Right cardiac atrium (tissue), 5 donors: Measurements from ENCODE around the gene SDK2. TPM values are rescaled to one million over a fixed set of nuclear protein-coding genes. Genes with fewer than 3 reads are reported as not detected.

Experiments
- ATAC-seq, 2 donors: fragments of 200-7000 bp; cut with Tn5 transposase; one replicate each; pipeline versions ENCODE4 v1.8.0 to v1.9.1; 2020; ENCODE audit warnings: moderate library complexity in 2 of 2, mild to moderate bottlenecking in 1 of 2
- DNase-seq, 3 donors: peaks; one replicate each; pipeline ENCODE4 v3.0.0-alpha.2; 2020
- H3K27ac ChIP-seq: one replicate; pipeline ENCODE4 v1.5.1; 2013; ENCODE audit warnings: mild to moderate bottlenecking, low read length, control low read depth, moderate library complexity
- H3K27me3 ChIP-seq: one replicate; pipeline ENCODE4 v1.6.1; 2013; ENCODE audit not compliant: control insufficient read depth, insufficient read depth
- H3K4me1 ChIP-seq: one replicate; pipeline ENCODE4 v1.6.1; 2013; ENCODE audit warnings: low read length; ENCODE audit not compliant: control insufficient read depth, insufficient read depth
- H3K4me3 ChIP-seq: one replicate; pipeline ENCODE4 v1.5.1; 2013; ENCODE audit warnings: low read length, control low read depth
- H3K9me3 ChIP-seq: one replicate; pipeline ENCODE4 v1.6.1; 2013; ENCODE audit warnings: low read length; ENCODE audit not compliant: control insufficient read depth
- WGBS: extraction: QIAGEN DNeasy Blood & Tissue Kit; methylation state at CpG from one replicate; pipeline ENCODE4 v1.1.7; 2013; 5-methylcytosine and 5-hydroxymethylcytosine counted together
- intact Hi-C, 4 donors: fragments of 100-400 bp; cut with DNase I; formaldehyde crosslinking; loops; one replicate each; pipeline versions ENCODE4 v1.11.0 to v1.14.0; 2022 to 2023
- polyA plus RNA-seq: library from polyadenylated mRNA; stranded (reverse); fragments of 200-250 nt; gene quantifications from one replicate; pipeline ENCODE4 v1.2.3, GENCODE V29; 2013
- total RNA-seq, 4 donors: library from RNA; stranded (reverse); fragmentation: NEBNext Ultra II Directional; extraction: Animal tissue kit (Norgen Biotek cat#: 25700); gene quantifications; one replicate each; pipeline ENCODE4 v1.2.1, GENCODE V29; 2021
- donor health status: healthy with polysubstance abuse.
- donor health status: DM: no; HTN: yes; CAD: no.
- donor health status: DM: no; HTN: no; CAD: no.
- donor health status: DM: no; HTN: yes; CAD: no; lungs with severe emphysema.
- donor health status: DM: yes; HTN: yes; CAD: no.

The SDK2 gene
- total and polyA plus RNA-seq, 5 donors: 0.77 to 4.4 (median 2.0) TPM

- intact Hi-C loops: no loop called here
- no peaks in the 10 kb centered on the region for H3K9me3 ChIP-seq
- H3K27me3 ChIP-seq: no peaks in the 10 kb centered on the region
- ATAC-seq (no peak), DNase-seq (no peak)
- H3K27ac ChIP-seq: no peak overlapping the region
- WGBS: 44% methylated on average over 2 of the region's 2 CpGs
- H3K4me3 ChIP-seq: no peak overlapping the region
- no peaks in the 10 kb centered on the region for H3K4me1 ChIP-seq
Measured at GRCh38 chr17:73500414-73500999, 143.7 kb downstream of the SDK2 start.

GRCh38 chr17:73498886-73499554 is 145.2 kb downstream of the SDK2 start:
- Histone ChIP-seq H3K27ac (no peak overlapping the region), H3K27me3 (no peaks in the 10 kb centered on the region), H3K9me3 (no peaks in the 10 kb centered on the region), H3K4me1 (no peaks in the 10 kb centered on the region), H3K4me3 (no peak overlapping the region)
- 45% methylated on average over 14 of the region's 14 CpGs for WGBS
- ATAC-seq (peak in 1 of 2 donors; percentile 20), DNase-seq (no peak)
- intact Hi-C loops: no loop called here

- no peaks in the 10 kb centered on the region for H3K27me3 ChIP-seq
- DNase-seq (no peak), ATAC-seq (no peak)
- no peaks in the 10 kb centered on the region for H3K9me3 ChIP-seq
- intact Hi-C loops: no loop called here
- no peak overlapping the region for H3K4me3 ChIP-seq
- 78% methylated on average over 8 of the region's 8 CpGs for WGBS
- H3K4me1 ChIP-seq: no peaks in the 10 kb centered on the region
- no peak overlapping the region for H3K27ac ChIP-seq
Measured at GRCh38 chr17:73498176-73498575, 146.1 kb downstream of the SDK2 start.

- DNase-seq (no peak), ATAC-seq (no peak)
- H3K4me1 ChIP-seq: no peaks in the 10 kb centered on the region
- no peak overlapping the region for H3K27ac ChIP-seq
- 79% methylated on average over 7 of the region's 7 CpGs for WGBS
- no peaks in the 10 kb centered on the region for H3K9me3 ChIP-seq
- H3K27me3 ChIP-seq: no peaks in the 10 kb centered on the region
- intact Hi-C loops: no loop called here
- no peak overlapping the region for H3K4me3 ChIP-seq
Measured at GRCh38 chr17:73497721-73498120, 146.5 kb downstream of the SDK2 start.

- ATAC-seq: no peak
- Histone ChIP-seq H3K4me1 (no peaks in the 10 kb centered on the region), H3K4me3 (no peak overlapping the region), H3K27me3 (no peaks in the 10 kb centered on the region), H3K9me3 (no peaks in the 10 kb centered on the region), H3K27ac (no peak overlapping the region)
- WGBS: 92% methylated on average over 13 of the region's 13 CpGs
- no peak for DNase-seq
- intact Hi-C loops: no loop called here
Measured at GRCh38 chr17:73496232-73496631, 148.0 kb downstream of the SDK2 start.

GRCh38 chr17:73495641-73496040 is 148.6 kb downstream of the SDK2 start:
- DNase-seq (no peak), ATAC-seq (no peak)
- intact Hi-C loops: no loop called here
- Histone ChIP-seq H3K9me3 (no peaks in the 10 kb centered on the region), H3K4me3 (no peak overlapping the region), H3K4me1 (no peaks in the 10 kb centered on the region), H3K27me3 (no peaks in the 10 kb centered on the region), H3K27ac (no peak overlapping the region)
- 81% methylated on average over 6 of the region's 6 CpGs for WGBS

- no peak for DNase-seq
- Histone ChIP-seq H3K4me3 (no peak overlapping the region), H3K4me1 (no peaks in the 10 kb centered on the region), H3K27me3 (no peaks in the 10 kb centered on the region), H3K9me3 (no peaks in the 10 kb centered on the region), H3K27ac (no peak overlapping the region)
- intact Hi-C loops: no loop called here
- ATAC-seq: no peak
- WGBS: 91% methylated on average over 5 of the region's 5 CpGs
Measured at GRCh38 chr17:73494950-73495349, 149.3 kb downstream of the SDK2 start.

GRCh38 chr17:73493956-73494926 is 150.0 kb downstream of the SDK2 start:
- H3K27me3 ChIP-seq: no peaks in the 10 kb centered on the region
- no peak overlapping the region for H3K4me3 ChIP-seq
- intact Hi-C loops: no loop called here
- no peak for ATAC-seq
- no peak for DNase-seq
- no peaks in the 10 kb centered on the region for H3K4me1 ChIP-seq
- H3K27ac ChIP-seq: no peak overlapping the region
- no peaks in the 10 kb centered on the region for H3K9me3 ChIP-seq
- WGBS: 71% methylated on average over 24 of the region's 24 CpGs

- Histone ChIP-seq H3K9me3 (no peaks in the 10 kb centered on the region), H3K27ac (no peak overlapping the region), H3K27me3 (no peaks in the 10 kb centered on the region), H3K4me3 (no peak overlapping the region), H3K4me1 (no peaks in the 10 kb centered on the region)
- WGBS: 53% methylated on average over 22 of the region's 22 CpGs
- intact Hi-C loops: no loop called here
- ATAC-seq: no peak
- no peak for DNase-seq
Measured at GRCh38 chr17:73492821-73493814, 151.1 kb downstream of the SDK2 start.

GRCh38 chr17:73492125-73492820 is 152.0 kb downstream of the SDK2 start:
- intact Hi-C loops: no loop called here
- ATAC-seq (no peak), DNase-seq (no peak)
- H3K9me3 ChIP-seq: no peaks in the 10 kb centered on the region
- no peaks in the 10 kb centered on the region for H3K4me1 ChIP-seq
- no peak overlapping the region for H3K27ac ChIP-seq
- 76% methylated on average over 12 of the region's 12 CpGs for WGBS
- no peak overlapping the region for H3K4me3 ChIP-seq
- H3K27me3 ChIP-seq: no peaks in the 10 kb centered on the region
